Measurements from ENCODE around the gene MICU1. TPM values are rescaled to one million over a fixed set of nuclear protein-coding genes. Genes with fewer than 3 reads are reported as not detected.

Gene MICU1
- total RNA-seq, 1 experiment from 2014 or later = 39.4 TPM

DNA sequence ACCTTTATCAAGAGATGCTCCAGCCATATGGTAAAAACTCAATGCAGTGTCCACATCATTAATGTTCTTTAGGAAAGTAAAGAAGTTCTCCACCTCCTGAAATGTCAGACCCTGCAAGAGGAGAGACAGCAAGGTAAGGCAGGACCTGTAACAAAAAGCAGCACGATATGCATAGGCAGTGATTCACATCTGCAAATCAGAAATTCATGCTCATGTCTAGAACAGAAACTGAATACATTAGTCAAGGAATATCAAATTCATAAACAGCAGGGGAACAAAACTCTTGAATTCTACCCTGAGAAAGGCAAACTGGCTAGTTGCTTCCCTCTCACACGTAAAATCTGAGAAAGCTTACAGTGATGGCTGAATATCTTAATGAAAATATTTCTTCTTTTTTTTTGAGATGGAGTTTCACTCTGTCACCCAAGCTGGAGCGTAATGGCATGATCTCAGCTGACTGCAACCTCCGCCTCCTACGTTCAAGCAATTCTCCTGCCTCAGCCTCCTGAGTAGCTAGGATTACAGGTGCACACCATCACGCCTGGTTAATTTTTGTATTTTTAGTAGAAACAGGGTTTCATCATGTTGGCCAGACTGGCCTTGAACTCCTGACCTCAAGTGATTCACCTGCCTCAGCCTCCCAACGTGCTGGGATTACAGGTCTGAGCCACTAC is 217.8 kb downstream of the MICU1 start:
- no peaks in the 10 kb centered on the region for H3K4me1 ChIP-seq (ENCODE audit: control insufficient read depth in 1 of 2, insufficient read depth in 2 of 2, low read length in 2 of 2)
- H3K9ac ChIP-seq (ENCODE audit: low read length) = no peak overlapping the region
- H3K4me3 ChIP-seq (replicated peaks in 1 of 2; ENCODE audit: low read depth in 1 of 2, low read length in 2 of 2) = no peak overlapping the region
- H3K9me2 ChIP-seq (ENCODE audit: insufficient read depth) = no peaks in the 10 kb centered on the region
- no peaks in the 10 kb centered on the region for H3K36me3 ChIP-seq (ENCODE audit: control insufficient read depth in 1 of 2, insufficient read depth in 2 of 2, low read length in 2 of 2)
- no TSS peak for BruUV-seq (replicated peaks)
- H3K4me2 ChIP-seq (ENCODE audit: low read length) = no peak overlapping the region
- H3K9me3 ChIP-seq (ENCODE audit: control insufficient read depth in 1 of 2, insufficient read depth in 1 of 2, low read depth in 1 of 2, low read length in 2 of 2) = no peaks in the 10 kb centered on the region
- DNase-seq (ENCODE audit: low read depth, low spot score) (no peak), ATAC-seq (no peak)
- TF ChIP-seq EGR1 (IDR thresholded peaks at IDR 0.05; ENCODE audit: low read depth) = no peak
- no peak for TF ChIP-seq ELF1 (IDR thresholded peaks at IDR 0.05; ENCODE audit: borderline replicate concordance, low read depth)
- TF ChIP-seq YY1 (IDR thresholded peaks at IDR 0.05; ENCODE audit: extremely low read depth, insufficient replicate concordance, low read depth, low read length) = no peak
- no peak for TF ChIP-seq POLR2AphosphoS5 (IDR thresholded peaks at IDR 0.05; ENCODE audit: low read depth, low read length)
- TF ChIP-seq, protein P1, sequence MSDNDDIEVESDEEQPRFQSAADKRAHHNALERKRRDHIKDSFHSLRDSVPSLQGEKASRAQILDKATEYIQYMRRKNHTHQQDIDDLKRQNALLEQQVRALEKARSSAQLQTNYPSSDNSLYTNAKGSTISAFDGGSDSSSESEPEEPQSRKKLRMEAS (IDR thresholded peaks at IDR 0.05) = no peak
- TF ChIP-seq EZH2 (IDR thresholded peaks at IDR 0.05) = no peak
- TF ChIP-seq FOSL1 (IDR thresholded peaks at IDR 0.05; ENCODE audit: low read depth) = no peak
- no peak for TF ChIP-seq EZH2phosphoT487 (IDR thresholded peaks at IDR 0.05; ENCODE audit: borderline replicate concordance)
- TF ChIP-seq, protein P2, sequence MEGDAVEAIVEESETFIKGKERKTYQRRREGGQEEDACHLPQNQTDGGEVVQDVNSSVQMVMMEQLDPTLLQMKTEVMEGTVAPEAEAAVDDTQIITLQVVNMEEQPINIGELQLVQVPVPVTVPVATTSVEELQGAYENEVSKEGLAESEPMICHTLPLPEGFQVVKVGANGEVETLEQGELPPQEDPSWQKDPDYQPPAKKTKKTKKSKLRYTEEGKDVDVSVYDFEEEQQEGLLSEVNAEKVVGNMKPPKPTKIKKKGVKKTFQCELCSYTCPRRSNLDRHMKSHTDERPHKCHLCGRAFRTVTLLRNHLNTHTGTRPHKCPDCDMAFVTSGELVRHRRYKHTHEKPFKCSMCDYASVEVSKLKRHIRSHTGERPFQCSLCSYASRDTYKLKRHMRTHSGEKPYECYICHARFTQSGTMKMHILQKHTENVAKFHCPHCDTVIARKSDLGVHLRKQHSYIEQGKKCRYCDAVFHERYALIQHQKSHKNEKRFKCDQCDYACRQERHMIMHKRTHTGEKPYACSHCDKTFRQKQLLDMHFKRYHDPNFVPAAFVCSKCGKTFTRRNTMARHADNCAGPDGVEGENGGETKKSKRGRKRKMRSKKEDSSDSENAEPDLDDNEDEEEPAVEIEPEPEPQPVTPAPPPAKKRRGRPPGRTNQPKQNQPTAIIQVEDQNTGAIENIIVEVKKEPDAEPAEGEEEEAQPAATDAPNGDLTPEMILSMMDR (IDR thresholded peaks at IDR 0.05 in 2 of 3, conservative IDR thresholded peaks at IDR 0.05 in 1 of 3; ENCODE audit: borderline replicate concordance in 1 of 3, insufficient read depth in 1 of 3, low read depth in 2 of 3, low read length in 2 of 3) = no peak
- TF ChIP-seq ZFX (IDR thresholded peaks at IDR 0.05) = no peak
- no peak for TF ChIP-seq SRF (IDR thresholded peaks at IDR 0.05; ENCODE audit: low read depth)
- TF ChIP-seq, protein P3, sequence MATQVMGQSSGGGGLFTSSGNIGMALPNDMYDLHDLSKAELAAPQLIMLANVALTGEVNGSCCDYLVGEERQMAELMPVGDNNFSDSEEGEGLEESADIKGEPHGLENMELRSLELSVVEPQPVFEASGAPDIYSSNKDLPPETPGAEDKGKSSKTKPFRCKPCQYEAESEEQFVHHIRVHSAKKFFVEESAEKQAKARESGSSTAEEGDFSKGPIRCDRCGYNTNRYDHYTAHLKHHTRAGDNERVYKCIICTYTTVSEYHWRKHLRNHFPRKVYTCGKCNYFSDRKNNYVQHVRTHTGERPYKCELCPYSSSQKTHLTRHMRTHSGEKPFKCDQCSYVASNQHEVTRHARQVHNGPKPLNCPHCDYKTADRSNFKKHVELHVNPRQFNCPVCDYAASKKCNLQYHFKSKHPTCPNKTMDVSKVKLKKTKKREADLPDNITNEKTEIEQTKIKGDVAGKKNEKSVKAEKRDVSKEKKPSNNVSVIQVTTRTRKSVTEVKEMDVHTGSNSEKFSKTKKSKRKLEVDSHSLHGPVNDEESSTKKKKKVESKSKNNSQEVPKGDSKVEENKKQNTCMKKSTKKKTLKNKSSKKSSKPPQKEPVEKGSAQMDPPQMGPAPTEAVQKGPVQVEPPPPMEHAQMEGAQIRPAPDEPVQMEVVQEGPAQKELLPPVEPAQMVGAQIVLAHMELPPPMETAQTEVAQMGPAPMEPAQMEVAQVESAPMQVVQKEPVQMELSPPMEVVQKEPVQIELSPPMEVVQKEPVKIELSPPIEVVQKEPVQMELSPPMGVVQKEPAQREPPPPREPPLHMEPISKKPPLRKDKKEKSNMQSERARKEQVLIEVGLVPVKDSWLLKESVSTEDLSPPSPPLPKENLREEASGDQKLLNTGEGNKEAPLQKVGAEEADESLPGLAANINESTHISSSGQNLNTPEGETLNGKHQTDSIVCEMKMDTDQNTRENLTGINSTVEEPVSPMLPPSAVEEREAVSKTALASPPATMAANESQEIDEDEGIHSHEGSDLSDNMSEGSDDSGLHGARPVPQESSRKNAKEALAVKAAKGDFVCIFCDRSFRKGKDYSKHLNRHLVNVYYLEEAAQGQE (IDR thresholded peaks at IDR 0.05; ENCODE audit: low read depth) = no peak
- TF ChIP-seq, protein P4, sequence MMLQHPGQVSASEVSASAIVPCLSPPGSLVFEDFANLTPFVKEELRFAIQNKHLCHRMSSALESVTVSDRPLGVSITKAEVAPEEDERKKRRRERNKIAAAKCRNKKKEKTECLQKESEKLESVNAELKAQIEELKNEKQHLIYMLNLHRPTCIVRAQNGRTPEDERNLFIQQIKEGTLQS (IDR thresholded peaks at IDR 0.05) = no peak
- TF ChIP-seq SP1 (IDR thresholded peaks at IDR 0.05; ENCODE audit: low read depth) = no peak
- no peak for TF ChIP-seq CEBPB (IDR thresholded peaks at IDR 0.05; ENCODE audit: low read depth)
- TF ChIP-seq CBX3 (IDR thresholded peaks at IDR 0.05; ENCODE audit: low read depth) = no peak
- TF ChIP-seq ZNF274 (IDR thresholded peaks at IDR 0.05; ENCODE audit: low read depth, low read length) = no peak
- TF ChIP-seq, protein P5, sequence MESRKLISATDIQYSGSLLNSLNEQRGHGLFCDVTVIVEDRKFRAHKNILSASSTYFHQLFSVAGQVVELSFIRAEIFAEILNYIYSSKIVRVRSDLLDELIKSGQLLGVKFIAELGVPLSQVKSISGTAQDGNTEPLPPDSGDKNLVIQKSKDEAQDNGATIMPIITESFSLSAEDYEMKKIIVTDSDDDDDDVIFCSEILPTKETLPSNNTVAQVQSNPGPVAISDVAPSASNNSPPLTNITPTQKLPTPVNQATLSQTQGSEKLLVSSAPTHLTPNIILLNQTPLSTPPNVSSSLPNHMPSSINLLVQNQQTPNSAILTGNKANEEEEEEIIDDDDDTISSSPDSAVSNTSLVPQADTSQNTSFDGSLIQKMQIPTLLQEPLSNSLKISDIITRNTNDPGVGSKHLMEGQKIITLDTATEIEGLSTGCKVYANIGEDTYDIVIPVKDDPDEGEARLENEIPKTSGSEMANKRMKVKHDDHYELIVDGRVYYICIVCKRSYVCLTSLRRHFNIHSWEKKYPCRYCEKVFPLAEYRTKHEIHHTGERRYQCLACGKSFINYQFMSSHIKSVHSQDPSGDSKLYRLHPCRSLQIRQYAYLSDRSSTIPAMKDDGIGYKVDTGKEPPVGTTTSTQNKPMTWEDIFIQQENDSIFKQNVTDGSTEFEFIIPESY (IDR thresholded peaks at IDR 0.05; ENCODE audit: extremely low read depth, insufficient replicate concordance, low read length) = no peak
- no peaks in the 10 kb centered on the region for H4K20me1 ChIP-seq (ENCODE audit: insufficient read depth)
- POLR2A ChIA-PET = no interaction called here
- H3K27ac ChIP-seq (ENCODE audit: low read depth, low read length) = no peak overlapping the region
- H3K79me2 ChIP-seq (ENCODE audit: insufficient read depth, low read length) = no peaks in the 10 kb centered on the region
- H2AFZ ChIP-seq (ENCODE audit: low read depth, low read length, poor library complexity, severe bottlenecking) = no peak overlapping the region
- RAD21 ChIA-PET (ENCODE audit: low non-redundant PET in 1 of 2, low total read pairs in 2 of 2, uncharacterized antibody in 2 of 2, unreplicated experiment in 2 of 2) = no interaction called here
- CTCF ChIA-PET = no interaction called here
- intact Hi-C loops (cut with micrococcal nuclease) = no loop called here
- no peaks in the 10 kb centered on the region for H3K27me3 ChIP-seq (ENCODE audit: insufficient read depth, low read length)

Data from HCT116 (cell line).